OCI-LY7 (cell line): ENCODE measurements around the gene FKTN.

Source experiments
- CTCF ChIP-seq: fragments of 200-600 bp; sonication (generic); conservative IDR thresholded peaks from 2 replicates; pipeline ENCODE4 v1.5.1; 2014; ENCODE audit warnings: mild to moderate bottlenecking, antibody characterized with exemption, low read length, moderate library complexity, mixed read lengths
- EZH2phosphoT487 ChIP-seq: fragments of 200-600 bp; sonication (generic); IDR thresholded peaks from 2 replicates; pipeline ENCODE4 v1.6.1; 2018; ENCODE audit warnings: low read depth, borderline replicate concordance, mild to moderate bottlenecking, mixed run types, antibody characterized with exemption, low read length, moderate library complexity, mixed read lengths

GRCh38 chr9:105531530-105531929 is 26.4 kb upstream of the FKTN start:
- TF ChIP-seq CTCF (no peak), EZH2phosphoT487 (no peak)
